Ascending aorta (tissue), 2 donors: ENCODE measurements around the gene TRRAP. TPM values are rescaled to one million over a fixed set of nuclear protein-coding genes. Genes with fewer than 3 reads are reported as not detected.

Experiments used
- DNase-seq, 2 donors: peaks; one replicate each; pipeline ENCODE4 v3.0.0-alpha.2; 2019; ENCODE audit warnings: low spot score in 2 of 2
- H3K27ac ChIP-seq, 2 donors: fragments of 200-600 bp; sonication (generic); one replicate each; pipeline ENCODE4 v1.5.1; 2016 to 2017; ENCODE audit warnings: mild to moderate bottlenecking in 1 of 2
- H3K27me3 ChIP-seq: fragments of 200-600 bp; sonication (generic); one replicate; pipeline ENCODE4 v1.5.1; 2017
- H3K36me3 ChIP-seq, 2 donors: fragments of 200-600 bp; sonication (generic); one replicate each; pipeline ENCODE4 v1.5.1; 2016
- H3K4me1 ChIP-seq, 2 donors: fragments of 200-600 bp; sonication (generic); one replicate each; pipeline ENCODE4 v1.5.1; 2016 to 2017; ENCODE audit warnings: mild to moderate bottlenecking in 1 of 2
- H3K4me3 ChIP-seq, 2 donors: fragments of 200-600 bp; sonication (generic); one replicate each; pipeline ENCODE4 v1.5.1; 2016 to 2017; ENCODE audit warnings: mild to moderate bottlenecking in 1 of 2
- H3K9me3 ChIP-seq, 2 donors: fragments of 200-600 bp; sonication (generic); one replicate each; pipeline ENCODE4 v1.5.1; 2016
- CTCF ChIP-seq, 3 experiments: fragments of 200-600 bp in 2 of 3; fragments of 450-650 bp in 1 of 3; sonication (generic) in 2 of 3; IDR thresholded peaks; one replicate each; pipeline ENCODE4 v1.5.1; 2016 to 2019; ENCODE audit warnings: antibody characterized with exemption in 3 of 3, mild to moderate bottlenecking in 1 of 3, moderate library complexity in 1 of 3
- intact Hi-C: fragments of 100-400 bp; cut with DNase I; formaldehyde crosslinking; loops from one replicate; pipeline ENCODE4 v1.15.1; 2023
- total RNA-seq: library from RNA; depleted of rRNA; stranded (reverse); fragments of >200 nt; gene quantifications from one replicate; pipeline ENCODE4 v1.1.0, GENCODE V29; 2016

Gene TRRAP
- total RNA-seq, 1 donor from 2014 or later = 23.4 TPM

GRCh38 chr7:98964596-98964995, 86.3 kb downstream of the TRRAP start:
- Histone ChIP-seq H3K9me3 (no peaks in the 10 kb centered on the region), H3K36me3 (peaks cover 78 to 96% of the 10 kb centered on the region in 2 donors), H3K4me1 (no peaks in the 10 kb centered on the region), H3K4me3 (no peak overlapping the region), H3K27me3 (no peaks in the 10 kb centered on the region), H3K27ac (no peak overlapping the region)
- intact Hi-C loops = no loop called here
- peak in 1 of 2 donors; percentile 12 for DNase-seq
- TF ChIP-seq CTCF (IDR thresholded peaks at IDR 0.05) = no peak

GRCh38 chr7:98968621-98969020, 90.3 kb downstream of the TRRAP start:
- Histone ChIP-seq H3K4me3 (no peak overlapping the region), H3K27me3 (no peaks in the 10 kb centered on the region), H3K27ac (no peak overlapping the region), H3K36me3 (peaks cover 87 to 99% of the 10 kb centered on the region in 2 donors), H3K9me3 (no peaks in the 10 kb centered on the region), H3K4me1 (no peaks in the 10 kb centered on the region)
- no peak for TF ChIP-seq CTCF (IDR thresholded peaks at IDR 0.05)
- DNase-seq = no peak
- intact Hi-C loops = no loop called here

- H3K4me1 ChIP-seq = no peaks in the 10 kb centered on the region
- H3K36me3 ChIP-seq = peaks cover 88 to 100% of the 10 kb centered on the region in 2 donors
- TF ChIP-seq CTCF (IDR thresholded peaks at IDR 0.05) = no peak
- no peaks in the 10 kb centered on the region for H3K27me3 ChIP-seq
- no peak for DNase-seq
- H3K4me3 ChIP-seq = no peak overlapping the region
- no peaks in the 10 kb centered on the region for H3K9me3 ChIP-seq
- intact Hi-C loops = no loop called here
- no peak overlapping the region for H3K27ac ChIP-seq
These were observed 91.1 kb downstream of the TRRAP start for GRCh38 chr7:98969386-98969785.

GRCh38 chr7:98970016-98970615, 91.8 kb downstream of the TRRAP start:
- Histone ChIP-seq H3K9me3 (no peaks in the 10 kb centered on the region), H3K27me3 (no peaks in the 10 kb centered on the region), H3K4me3 (no peak overlapping the region), H3K36me3 (peaks cover 88 to 99% of the 10 kb centered on the region in 2 donors), H3K4me1 (no peaks in the 10 kb centered on the region), H3K27ac (no peak overlapping the region)
- intact Hi-C loops = no loop called here
- no peak for DNase-seq
- TF ChIP-seq CTCF (IDR thresholded peaks at IDR 0.05) = no peak

- no peaks in the 10 kb centered on the region for H3K4me1 ChIP-seq
- no peak overlapping the region for H3K4me3 ChIP-seq
- DNase-seq = no peak
- no peak overlapping the region for H3K27ac ChIP-seq
- H3K36me3 ChIP-seq = peaks cover 87 to 99% of the 10 kb centered on the region in 2 donors
- H3K9me3 ChIP-seq = no peaks in the 10 kb centered on the region
- intact Hi-C loops = no loop called here
- H3K27me3 ChIP-seq = no peaks in the 10 kb centered on the region
- no peak for TF ChIP-seq CTCF (IDR thresholded peaks at IDR 0.05)
These were observed 92.5 kb downstream of the TRRAP start for GRCh38 chr7:98970805-98971204.

- Histone ChIP-seq H3K27ac (no peak overlapping the region), H3K27me3 (no peaks in the 10 kb centered on the region), H3K9me3 (no peaks in the 10 kb centered on the region), H3K4me1 (no peaks in the 10 kb centered on the region), H3K4me3 (no peak overlapping the region), H3K36me3 (peaks cover 94 to 99% of the 10 kb centered on the region in 2 donors)
- no peak for TF ChIP-seq CTCF (IDR thresholded peaks at IDR 0.05)
- intact Hi-C loops = no loop called here
- DNase-seq = no peak
These were observed 95.9 kb downstream of the TRRAP start for GRCh38 chr7:98974205-98974604.
